Measurements from ENCODE around the gene TUBB3. TPM values are rescaled to one million over a fixed set of nuclear protein-coding genes. Genes with fewer than 3 reads are reported as not detected.
"Not testable (repeated sequence)": the region's sequence is repeated elsewhere in the genome, so short reads cannot be mapped to it uniquely, and the experiment has no call there.

Gene TUBB3
- total RNA-seq, 1 experiment from 2014 or later: 456 TPM

DNA sequence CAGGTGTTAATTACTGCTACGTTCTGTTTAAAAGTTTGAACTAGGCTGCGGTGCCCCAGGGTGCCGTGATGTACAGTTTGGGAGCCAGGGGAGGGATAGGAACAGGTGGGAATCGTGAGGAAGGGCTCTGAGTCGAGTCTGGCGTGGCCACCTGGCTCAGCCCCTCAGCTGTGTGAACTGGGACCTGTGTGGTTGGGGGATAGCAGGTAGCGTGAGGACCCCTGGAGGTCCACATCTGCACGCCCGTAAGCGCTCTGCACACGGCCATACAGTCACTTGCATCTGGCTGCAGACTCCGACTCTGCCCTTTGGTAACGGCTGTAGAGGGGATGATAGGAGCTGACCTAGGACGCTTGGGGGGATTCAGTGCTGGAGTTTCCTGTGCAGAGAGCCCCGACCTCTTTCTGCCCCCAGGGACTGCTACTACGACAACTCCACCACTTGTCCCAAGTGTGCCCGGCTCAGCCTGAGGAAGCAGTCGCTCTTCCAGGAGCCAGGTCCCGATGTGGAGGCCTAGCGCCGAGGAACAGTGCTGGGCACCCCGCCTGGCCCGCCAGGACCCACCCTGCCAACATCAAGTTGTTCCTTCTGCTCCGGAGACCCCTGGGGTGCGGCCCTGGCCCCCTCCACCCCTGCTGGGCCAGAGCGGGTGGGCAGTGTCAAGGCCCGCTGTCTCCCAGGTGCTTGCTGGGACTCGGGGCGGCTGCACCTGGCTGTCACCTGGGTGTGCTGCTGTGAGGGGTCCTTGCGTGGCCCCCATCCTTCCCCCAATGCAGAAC is 42.5 kb downstream of the TUBB3 start:
- no peak for DNase-seq (ENCODE audit: low read depth)

DNA sequence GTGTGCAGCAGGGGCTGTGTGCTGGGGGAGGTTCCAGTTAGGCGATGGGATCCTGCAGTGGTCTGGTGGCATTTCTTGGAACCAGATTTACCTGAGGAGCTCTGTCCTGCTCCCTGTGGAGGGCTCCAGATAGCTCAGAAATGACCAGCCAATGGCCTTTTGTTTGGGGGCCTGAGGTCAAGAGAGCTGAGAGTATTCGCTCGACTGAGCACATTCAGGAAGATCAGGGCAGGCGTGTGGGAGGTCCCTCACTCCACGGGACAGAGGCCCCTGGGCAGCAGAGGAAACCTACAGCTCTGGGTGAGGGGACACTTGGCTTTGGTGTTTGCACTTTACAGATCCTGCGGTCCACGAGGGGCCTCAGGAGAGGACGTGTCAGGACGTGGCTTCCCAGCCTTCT is 43.6 kb downstream of the TUBB3 start:
- no peak for DNase-seq (ENCODE audit: low read depth)

DNA sequence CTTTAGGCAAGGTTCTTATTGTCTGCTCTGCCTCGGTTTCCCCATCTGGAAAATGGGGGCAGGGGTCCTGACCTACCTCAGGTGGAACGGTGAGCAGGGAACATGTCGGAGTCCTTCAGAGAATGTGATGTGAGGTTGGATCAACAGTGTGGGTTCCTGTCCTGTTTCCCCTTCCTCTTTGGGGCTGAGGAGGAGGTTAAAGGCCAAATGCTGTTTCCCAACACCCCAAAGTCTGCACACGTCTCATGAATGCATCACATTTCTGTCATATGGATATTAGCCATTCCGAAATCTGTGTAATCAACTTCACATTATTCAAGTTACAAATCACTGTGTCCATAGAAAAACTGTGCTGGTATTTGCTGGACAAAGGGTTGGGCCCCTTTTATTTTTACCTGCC is 44.3 kb downstream of the TUBB3 start:
- not testable (repeated sequence) for DNase-seq (ENCODE audit: low read depth)

DNA sequence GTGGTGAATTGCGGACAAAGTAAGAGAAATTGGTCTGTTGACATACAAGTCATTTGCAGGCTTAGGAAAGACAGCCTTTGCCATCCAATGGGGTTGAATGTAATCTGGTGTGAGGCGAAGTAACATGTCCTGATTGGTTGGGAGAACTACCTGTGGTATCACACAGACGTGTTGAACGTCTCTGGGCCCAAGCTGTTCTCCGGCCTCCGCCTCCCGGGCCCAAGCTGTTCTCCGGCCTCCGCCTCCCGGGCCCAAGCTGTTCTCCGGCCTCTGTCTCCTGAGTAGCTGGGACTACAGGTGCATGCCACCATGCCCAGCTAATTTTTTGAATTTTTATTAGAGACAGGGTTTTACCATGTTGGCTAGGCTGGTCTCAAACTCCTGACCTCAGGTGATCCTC is 44.9 kb downstream of the TUBB3 start:
- not testable (repeated sequence) for DNase-seq (ENCODE audit: low read depth)

DNA sequence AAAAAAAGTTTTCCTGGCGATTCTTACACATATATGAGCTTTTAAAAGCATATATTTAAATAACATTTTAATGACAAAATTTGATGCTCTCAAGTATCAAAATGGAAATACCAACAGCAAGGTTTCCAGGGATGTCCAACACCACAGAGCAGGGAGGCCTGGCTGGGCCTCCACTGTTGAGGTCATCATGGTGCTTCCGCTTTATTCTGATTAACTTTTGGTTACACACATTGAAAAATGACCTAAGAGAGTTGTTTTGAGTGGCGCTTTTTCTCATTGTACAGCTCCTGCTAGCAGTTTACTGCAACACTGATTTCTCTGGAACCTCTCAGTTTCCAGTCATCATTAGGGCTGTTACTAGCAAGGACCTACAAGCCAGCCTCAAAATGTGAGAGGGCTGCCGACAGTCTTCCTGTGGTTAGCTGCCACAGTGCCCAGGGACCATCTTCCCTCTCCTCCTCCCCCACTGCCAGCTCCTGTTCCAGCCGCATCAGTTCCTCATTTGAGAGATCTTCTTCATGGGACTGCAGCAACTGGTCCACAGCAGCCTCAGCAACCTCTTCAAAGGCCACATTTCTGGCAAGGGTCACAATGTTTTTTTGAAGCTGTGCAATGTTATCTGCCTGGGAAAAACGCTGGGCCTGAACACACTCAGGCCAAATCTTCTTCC is 46.7 kb downstream of the TUBB3 start:
- DNase-seq (ENCODE audit: low read depth): no peak

DNA sequence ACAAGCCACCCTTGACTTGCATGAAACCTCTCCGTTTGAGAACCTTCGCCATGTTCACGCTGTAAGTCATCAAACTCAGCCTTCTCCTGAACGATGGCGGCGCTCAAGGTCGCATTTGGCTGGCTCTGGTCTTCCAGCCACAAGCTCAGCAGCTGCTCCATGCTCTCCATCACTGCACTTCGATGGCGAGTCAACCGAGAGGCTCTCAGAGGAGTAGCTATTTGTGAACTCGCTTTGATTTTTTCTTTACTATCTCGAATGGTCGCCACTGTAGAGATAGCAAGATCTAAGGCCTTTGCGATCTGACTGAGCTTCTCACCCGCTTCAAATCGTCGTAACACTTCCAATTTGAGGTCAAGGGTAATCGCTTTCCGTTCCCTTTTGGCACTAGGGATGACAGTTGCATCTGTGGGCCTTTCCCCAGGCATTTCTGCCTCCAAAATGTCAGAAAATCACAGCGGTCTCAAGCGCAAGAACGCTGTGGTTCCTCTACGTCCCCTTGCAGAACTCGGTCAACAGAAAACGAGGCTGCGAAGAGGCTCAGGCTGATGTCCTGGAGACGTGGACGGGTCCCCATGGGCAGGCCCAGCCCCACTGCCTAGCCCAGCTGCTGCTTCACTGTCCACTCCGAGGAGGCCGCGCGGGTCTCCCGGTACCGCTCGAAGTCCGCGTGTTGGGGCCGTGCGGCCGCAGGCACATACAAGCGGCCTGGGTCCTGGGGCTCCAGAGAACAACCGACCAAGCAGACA is 48.5 kb downstream of the TUBB3 start:
- DNase-seq (ENCODE audit: low read depth): no peak

DNA sequence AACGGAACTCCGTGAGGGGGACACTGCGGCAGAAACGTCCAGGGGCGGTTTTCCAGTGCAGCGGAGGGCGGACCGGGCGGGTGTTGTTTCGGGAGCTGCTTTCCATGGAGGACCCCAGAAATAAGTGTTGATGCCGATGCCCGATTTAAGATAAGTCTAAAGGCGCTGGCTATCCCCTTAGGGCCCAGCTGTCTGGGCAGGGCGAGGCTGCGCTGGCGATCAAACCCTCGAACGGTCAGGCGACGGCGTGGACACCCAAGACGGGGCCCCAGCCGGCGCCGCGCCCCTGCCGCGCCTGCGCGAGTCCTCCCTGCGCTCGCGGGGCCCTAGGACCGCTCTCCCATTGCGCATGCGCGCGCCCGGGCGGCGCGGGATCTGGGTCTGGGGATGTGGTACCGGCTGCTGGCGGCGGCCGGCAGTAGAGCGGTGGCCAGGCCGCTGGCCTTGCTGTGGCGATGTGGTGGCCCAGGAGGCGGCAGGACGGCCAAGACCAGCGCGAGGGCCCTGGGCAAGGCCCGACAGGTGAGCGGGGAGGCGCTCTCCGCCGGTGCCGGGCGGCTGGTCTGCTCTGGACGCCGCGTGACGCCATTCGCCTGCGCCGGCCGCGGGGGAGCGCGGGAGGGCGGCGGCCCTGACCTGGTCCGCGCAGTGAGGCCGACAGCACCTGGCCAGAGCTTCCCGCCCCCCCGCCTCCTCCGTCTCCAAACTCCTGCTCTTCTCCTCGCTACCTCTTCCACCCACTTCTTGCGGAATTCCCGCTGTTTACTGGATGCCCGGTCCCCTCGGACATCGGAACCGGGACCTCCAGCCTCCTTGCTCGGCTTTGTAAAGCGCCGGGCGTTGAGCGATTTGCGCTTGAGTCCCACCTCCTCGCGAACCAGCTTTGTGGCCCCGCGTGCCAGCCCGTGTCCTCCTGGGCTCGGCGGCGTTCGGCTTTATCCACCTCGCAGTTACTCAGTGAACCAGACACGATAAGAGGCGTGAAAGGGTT is 49.4 kb downstream of the TUBB3 start:
- peak; percentile 82 for DNase-seq (ENCODE audit: low read depth)

DNA sequence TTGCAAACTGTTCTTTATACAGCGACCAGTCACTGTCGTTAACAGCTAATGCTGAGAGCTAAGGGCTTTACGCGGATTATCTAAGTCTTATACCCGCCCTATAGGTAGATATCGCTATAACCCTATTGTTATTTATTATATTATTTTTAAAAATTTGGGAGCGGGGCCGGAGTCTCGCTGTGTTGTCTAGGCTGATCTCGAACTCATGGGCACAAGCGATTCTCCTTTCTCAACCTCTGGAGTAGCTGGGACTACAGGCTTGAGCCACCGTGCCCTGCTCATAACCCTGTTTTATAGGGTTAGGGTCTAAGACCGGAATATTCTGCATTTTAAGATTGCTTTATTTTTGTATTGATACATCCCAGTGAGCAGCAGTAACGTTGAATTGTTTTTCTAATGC is 50.1 kb downstream of the TUBB3 start:
- no peak for DNase-seq (ENCODE audit: low read depth)

DNA sequence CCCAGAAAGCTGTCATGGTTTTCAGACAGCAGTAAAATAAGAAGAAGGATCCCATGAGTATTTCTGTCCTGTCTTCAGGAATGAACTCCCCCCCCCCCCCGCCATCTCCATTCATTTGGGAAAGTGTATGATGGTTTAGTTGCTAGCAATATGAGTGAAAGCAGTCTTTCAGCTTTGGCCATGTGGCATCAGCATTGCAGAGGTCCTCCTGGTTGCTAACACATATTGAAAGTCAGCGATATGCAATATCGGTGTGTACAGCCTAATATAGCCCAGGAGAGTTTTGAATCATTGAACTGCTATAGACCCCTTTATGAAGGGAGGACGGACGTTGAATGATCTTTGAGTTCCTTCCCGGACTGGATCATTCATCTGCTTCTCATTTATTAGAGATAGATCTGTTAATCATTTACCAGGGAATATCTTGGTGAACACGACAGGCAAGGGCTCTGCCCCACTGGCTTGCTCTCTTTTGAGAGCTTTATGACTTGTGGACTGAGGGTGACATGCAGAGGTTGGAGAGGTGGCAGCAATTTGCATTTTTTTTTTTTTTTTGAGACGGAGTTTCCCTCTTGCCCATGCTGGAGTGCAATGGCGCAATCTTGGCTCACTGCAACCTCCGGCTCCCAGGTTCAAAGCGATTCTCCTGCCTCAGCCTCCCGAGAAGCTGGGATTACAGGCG is 50.7 kb downstream of the TUBB3 start:
- no peak for DNase-seq (ENCODE audit: low read depth)

DNA sequence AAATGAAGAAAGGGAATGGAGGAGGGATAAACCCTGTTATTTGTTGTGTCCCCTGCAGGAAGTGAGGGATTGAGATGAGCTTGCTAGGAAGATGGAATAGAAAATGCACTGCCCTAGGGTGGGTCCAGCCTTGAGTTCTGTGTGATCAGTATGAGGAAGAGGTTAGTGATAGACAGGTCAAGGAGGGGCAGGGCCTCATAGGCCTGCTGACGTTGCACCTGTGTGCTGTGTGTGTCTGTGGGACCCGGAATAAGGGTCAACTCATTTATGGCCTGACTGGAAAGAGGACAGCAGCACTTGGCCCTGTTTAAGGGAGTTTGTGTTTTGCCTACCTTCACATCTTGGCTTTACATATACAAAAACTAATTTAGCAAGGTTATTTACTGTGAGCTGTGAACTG is 51.7 kb downstream of the TUBB3 start:
- DNase-seq (ENCODE audit: low read depth): no peak

DNA sequence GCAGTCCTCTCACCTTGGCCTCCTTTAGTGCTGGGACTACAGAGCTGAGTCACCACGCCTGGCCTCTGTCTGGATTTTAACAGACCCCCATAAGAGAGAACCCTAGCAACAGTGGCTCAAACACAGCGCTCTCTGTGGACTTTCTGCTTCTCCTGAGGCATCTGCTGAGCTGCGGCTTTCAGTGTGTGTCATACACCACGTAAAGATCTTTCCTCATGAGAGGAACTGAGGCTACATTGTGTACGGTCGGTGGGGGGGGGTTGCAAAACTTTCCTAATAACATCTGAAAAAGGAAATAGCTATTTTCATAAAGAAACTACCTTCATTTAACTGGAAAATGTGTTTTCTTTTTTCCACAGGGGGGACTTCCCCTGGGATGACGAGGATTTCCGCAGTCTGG is 58.3 kb downstream of the TUBB3 start:
- DNase-seq (ENCODE audit: low read depth): no peak

DNA sequence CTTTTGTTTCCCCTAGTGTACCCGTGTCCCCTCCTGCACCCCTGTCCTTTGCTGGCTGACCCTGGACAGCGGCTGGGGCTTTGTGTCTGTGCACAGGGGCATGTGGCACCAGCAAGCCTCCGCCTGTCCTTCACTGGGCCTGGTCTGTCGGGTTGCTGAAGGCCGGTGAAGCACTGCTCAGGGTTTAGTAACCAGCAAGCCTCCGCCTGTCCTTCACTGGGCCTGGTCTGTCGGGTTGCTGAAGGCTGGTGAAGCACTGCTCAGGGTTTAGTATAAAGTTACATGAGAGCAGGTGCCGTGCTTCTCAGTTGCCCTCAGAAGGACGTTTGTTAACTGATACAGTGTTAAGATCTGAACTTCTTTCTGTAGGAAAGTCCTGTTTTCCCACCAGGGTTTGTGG is 59.2 kb downstream of the TUBB3 start:
- no peak for DNase-seq (ENCODE audit: low read depth)

DNA sequence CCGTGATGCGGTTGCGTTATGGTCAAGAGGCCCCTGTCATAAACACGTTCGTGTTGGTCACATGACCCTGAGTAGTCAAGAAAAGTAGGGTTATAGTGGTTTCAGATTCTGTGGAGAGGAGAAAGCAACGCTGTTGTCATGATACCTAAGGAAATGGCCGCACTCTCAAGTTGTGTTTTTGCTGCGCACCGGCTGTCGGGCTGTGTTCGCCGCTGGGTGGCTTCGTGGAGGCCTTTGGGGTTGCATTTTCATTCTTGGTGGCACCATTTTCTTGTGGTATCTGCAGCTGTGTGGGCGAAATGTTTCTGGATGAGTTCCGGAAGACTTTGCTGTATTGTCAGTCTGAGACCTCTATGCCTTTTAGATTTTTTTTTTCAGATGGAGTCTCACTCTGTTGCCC is 60.4 kb downstream of the TUBB3 start:
- DNase-seq (ENCODE audit: low read depth): no peak

DNA sequence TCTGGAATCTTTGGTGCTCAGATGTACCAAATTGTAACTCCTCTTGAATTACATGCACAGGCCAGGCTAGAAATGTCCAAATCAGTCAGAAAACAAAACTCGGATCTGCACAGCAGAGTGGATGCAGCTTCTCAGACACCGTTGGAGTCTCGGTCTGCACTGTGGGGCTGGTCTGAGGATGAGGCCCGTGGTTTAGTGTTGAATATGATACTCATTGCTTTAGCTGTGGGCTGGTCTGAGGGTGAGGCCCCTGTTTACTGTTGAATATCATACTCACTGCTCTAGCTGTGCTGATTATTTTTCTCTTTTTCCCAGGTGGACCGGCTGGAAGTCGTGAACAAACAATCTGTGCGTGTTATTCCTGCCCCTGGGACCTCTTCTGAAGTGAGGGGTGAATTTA is 61.1 kb downstream of the TUBB3 start:
- no peak for DNase-seq (ENCODE audit: low read depth)

DNA sequence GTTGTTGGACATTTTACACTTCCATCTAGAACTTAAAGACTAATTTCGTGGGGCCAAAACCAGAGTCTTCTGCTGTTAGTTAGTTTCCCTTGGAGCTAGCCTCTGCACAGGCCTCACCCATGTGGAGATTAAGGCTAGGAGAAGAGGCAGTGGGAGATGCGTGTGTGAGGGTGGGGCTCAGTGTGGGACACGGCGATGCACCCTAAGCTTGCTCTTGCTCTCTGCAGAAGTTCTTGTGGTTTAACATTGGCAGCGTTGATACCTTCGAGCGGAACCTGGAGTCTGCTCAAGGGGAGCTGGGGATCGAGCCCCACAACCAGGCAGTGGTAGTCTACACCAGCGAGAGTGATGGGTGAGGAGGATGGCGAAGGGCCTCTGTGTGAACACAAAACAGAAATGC is 62.1 kb downstream of the TUBB3 start:
- no peak for DNase-seq (ENCODE audit: low read depth)

Other genes starting within 250 kb of the TUBB3 start
- gene CDK10, start 236.7 kb upstream of the TUBB3 start, total RNA-seq (2014; rRNA removed; shearing (Covaris generic)): 39.2 and 44.5 TPM in 2 replicates
- gene SPATA2L, start 221.6 kb upstream of the TUBB3 start, total RNA-seq (2014; rRNA removed; shearing (Covaris generic)): 14.4 and 15.1 TPM in 2 replicates
- gene VPS9D1, start 202.4 kb upstream of the TUBB3 start, total RNA-seq (2014; rRNA removed; shearing (Covaris generic)): 13.4 and 16.0 TPM in 2 replicates
- 14.8 and 17.6 TPM in 2 replicates for gene ZNF276, start 201.8 kb upstream of the TUBB3 start, total RNA-seq (2014; rRNA removed; shearing (Covaris generic))
- gene FANCA, start 106.7 kb upstream of the TUBB3 start, total RNA-seq (2014; rRNA removed; shearing (Covaris generic)): 45.4 and 60.1 TPM in 2 replicates
- 1.0 and 2.1 TPM in 2 replicates for gene SPIRE2, start 94.9 kb upstream of the TUBB3 start, total RNA-seq (2014; rRNA removed; shearing (Covaris generic))
- 106 and 117 TPM in 2 replicates for gene TCF25, start 49.8 kb upstream of the TUBB3 start, total RNA-seq (2014; rRNA removed; shearing (Covaris generic))
- 2.5 and 3.5 TPM in 2 replicates for gene MC1R, start 4.5 kb upstream of the TUBB3 start, total RNA-seq (2014; rRNA removed; shearing (Covaris generic))
- gene DEF8, start 25.4 kb downstream of the TUBB3 start, total RNA-seq (2014; rRNA removed; shearing (Covaris generic)): 76.6 and 88.1 TPM in 2 replicates
- gene DBNDD1, start 96.1 kb downstream of the TUBB3 start, total RNA-seq (2014; rRNA removed; shearing (Covaris generic)): 4.1 and 8.2 TPM in 2 replicates
- gene PRDM7, start 154.0 kb downstream of the TUBB3 start, total RNA-seq (2014; rRNA removed; shearing (Covaris generic)): not detected in 2 replicates

Data from HT1080 (cell line).